Mesothelial cell of epicardium (in vitro differentiated cells): Measurements from ENCODE around the gene ACOX1. TPM values are rescaled to one million over a fixed set of nuclear protein-coding genes. Genes with fewer than 3 reads are reported as not detected.

Experiments
- DNase-seq, 2 experiments: peaks; one replicate each; pipeline ENCODE4 v3.0.0; 2021; ENCODE audit warnings: low spot score in 2 of 2; ENCODE audit not compliant: unreplicated experiment in 2 of 2
- H3K27ac Mint-ChIP-seq: 2 replicates; pipeline ENCODE4 v1.8.0; 2021; ENCODE audit warnings: mixed read lengths
- H3K27me3 Mint-ChIP-seq: 2 replicates; pipeline ENCODE4 v1.8.0; 2021; ENCODE audit warnings: low read depth, mixed read lengths
- H3K36me3 Mint-ChIP-seq: 2 replicates; pipeline ENCODE4 v1.8.0; 2021; ENCODE audit warnings: mixed read lengths
- H3K4me1 Mint-ChIP-seq: 2 replicates; pipeline ENCODE4 v1.8.0; 2021; ENCODE audit warnings: mixed read lengths
- H3K4me3 Mint-ChIP-seq: 2 replicates; pipeline ENCODE4 v1.8.0; 2021; ENCODE audit warnings: mild to moderate bottlenecking, moderate library complexity, mixed read lengths
- H3K9me3 Mint-ChIP-seq: 2 replicates; pipeline ENCODE4 v1.8.0; 2021; ENCODE audit warnings: mixed read lengths
- CTCF ChIP-seq: fragments of 200-600 bp; sonication (generic); IDR thresholded peaks from one replicate; pipeline ENCODE4 v1.5.0; 2021; ENCODE audit warnings: antibody characterized with exemption; ENCODE audit not compliant: unreplicated experiment
- total RNA-seq: library from RNA; stranded (reverse); gene quantifications from 3 replicates; pipeline ENCODE4 v1.2.1, GENCODE V29; 2021

Gene ACOX1
- total RNA-seq, 1 donor from 2014 or later = 57.5 TPM

- TF ChIP-seq CTCF = no peak
- H3K27me3 Mint-ChIP-seq = no peaks in the 10 kb centered on the region
- H3K4me3 Mint-ChIP-seq = no peak overlapping the region
- H3K9me3 Mint-ChIP-seq = no peaks in the 10 kb centered on the region
- H3K4me1 Mint-ChIP-seq = peaks cover 11% of the 10 kb centered on the region
- no peak overlapping the region for H3K27ac Mint-ChIP-seq
- no peak for DNase-seq
- H3K36me3 Mint-ChIP-seq = peaks cover 21% of the 10 kb centered on the region
These were observed 16.5 kb upstream of the ACOX1 start for GRCh38 chr17:75995385-75995925.

- Mint-ChIP-seq H3K36me3 (peaks cover 21% of the 10 kb centered on the region), H3K27ac (no peak overlapping the region), H3K27me3 (no peaks in the 10 kb centered on the region), H3K9me3 (no peaks in the 10 kb centered on the region), H3K4me3 (no peak overlapping the region), H3K4me1 (peaks cover 11% of the 10 kb centered on the region)
- TF ChIP-seq CTCF = no peak
- no peak for DNase-seq
These were observed 15.9 kb upstream of the ACOX1 start for GRCh38 chr17:75994802-75995370.

- H3K4me1 Mint-ChIP-seq = no peaks in the 10 kb centered on the region
- H3K9me3 Mint-ChIP-seq = no peaks in the 10 kb centered on the region
- no peak overlapping the region for H3K27ac Mint-ChIP-seq
- no peak overlapping the region for H3K4me3 Mint-ChIP-seq
- no peak for TF ChIP-seq CTCF
- DNase-seq = no peak
- peaks cover 18% of the 10 kb centered on the region for H3K36me3 Mint-ChIP-seq
- no peaks in the 10 kb centered on the region for H3K27me3 Mint-ChIP-seq
These were observed 12.4 kb upstream of the ACOX1 start for GRCh38 chr17:75991396-75991795.

- DNase-seq = no peak
- Mint-ChIP-seq H3K36me3 (peaks cover 10% of the 10 kb centered on the region), H3K27ac (no peak overlapping the region), H3K4me3 (no peak overlapping the region), H3K4me1 (peaks cover 30% of the 10 kb centered on the region), H3K9me3 (no peaks in the 10 kb centered on the region), H3K27me3 (no peaks in the 10 kb centered on the region)
- TF ChIP-seq CTCF = no peak
These were observed 8.1 kb upstream of the ACOX1 start for GRCh38 chr17:75987041-75987440.

- no peak for TF ChIP-seq CTCF
- peak overlapping the region; percentile 92 for H3K27ac Mint-ChIP-seq
- H3K36me3 Mint-ChIP-seq = peaks cover 5% of the 10 kb centered on the region
- DNase-seq = no peak
- H3K27me3 Mint-ChIP-seq = no peaks in the 10 kb centered on the region
- H3K4me1 Mint-ChIP-seq = peaks cover 39% of the 10 kb centered on the region
- H3K4me3 Mint-ChIP-seq = no peak overlapping the region
- no peaks in the 10 kb centered on the region for H3K9me3 Mint-ChIP-seq
These were observed 7.0 kb upstream of the ACOX1 start for GRCh38 chr17:75985986-75986385.
